CD8-positive, alpha-beta memory T cell (primary cell): ENCODE measurements around the gene CFD. TPM values are rescaled to one million over a fixed set of nuclear protein-coding genes. Genes with fewer than 3 reads are reported as not detected.

Experiments used
- CTCF ChIA-PET: fragments of 350-600 bp; sonication (Branson Sonifier 250); formaldehyde crosslinking; loops from one replicate; lab custom pipeline; 2021; ENCODE audit warnings: antibody characterized with exemption; lab: Charles Lee
- POLR2A ChIA-PET: fragments of 350-600 bp; sonication (Branson Sonifier 250); formaldehyde crosslinking; loops from one replicate; lab custom pipeline; 2021; ENCODE audit warnings: antibody characterized with exemption; lab: Charles Lee
- DNase-seq, 5 donors: peaks; one replicate each; pipeline versions ENCODE4 v3.0.0 to v3.0.0-alpha.2; 2020 to 2022; ENCODE audit warnings: mixed read lengths in 1 of 5
- H3K27ac ChIP-seq: one replicate; pipeline ENCODE4 v1.7.0; 2013; ENCODE audit warnings: low read depth, mild to moderate bottlenecking, low read length, moderate library complexity
- H3K27me3 ChIP-seq: 2 replicates; pipeline ENCODE4 v1.7.0; 2013; ENCODE audit warnings: low read length, mild to moderate bottlenecking; ENCODE audit not compliant: insufficient read depth, poor library complexity, severe bottlenecking
- H3K36me3 ChIP-seq: 2 replicates; pipeline ENCODE4 v1.7.0; 2013; ENCODE audit warnings: mild to moderate bottlenecking, low read length, moderate library complexity; ENCODE audit not compliant: insufficient read depth
- H3K4me1 ChIP-seq: 2 replicates; pipeline ENCODE4 v1.7.0; 2013; ENCODE audit warnings: mild to moderate bottlenecking, low read length, moderate library complexity; ENCODE audit not compliant: insufficient read depth
- H3K4me3 ChIP-seq: 2 replicates; pipeline ENCODE4 v1.7.0; 2013; ENCODE audit warnings: mild to moderate bottlenecking, low read length
- H3K9me3 ChIP-seq: 2 replicates; pipeline ENCODE4 v1.7.0; 2013; ENCODE audit warnings: mild to moderate bottlenecking, low read length
- H3K27ac Mint-ChIP-seq, 8 donors: one replicate each; pipeline ENCODE4 v1.8.0; 2020 to 2021; ENCODE audit warnings: mixed read lengths in 8 of 8, mild to moderate bottlenecking in 6 of 8, inconsistent platforms in 3 of 8, moderate library complexity in 3 of 8
- H3K27me3 Mint-ChIP-seq, 2 donors: one replicate each; pipeline ENCODE4 v1.8.0; 2020 to 2021; ENCODE audit warnings: mixed read lengths in 2 of 2, mild to moderate bottlenecking in 1 of 2, moderate library complexity in 1 of 2
- H3K36me3 Mint-ChIP-seq, 3 donors: one replicate each; pipeline ENCODE4 v1.8.0; 2020 to 2021; ENCODE audit warnings: mixed read lengths in 3 of 3, inconsistent platforms in 1 of 3, mild to moderate bottlenecking in 1 of 3
- H3K4me1 Mint-ChIP-seq, 3 donors: one replicate each; pipeline ENCODE4 v1.8.0; 2020 to 2021; ENCODE audit warnings: mixed read lengths in 3 of 3, inconsistent platforms in 1 of 3, mild to moderate bottlenecking in 1 of 3
- H3K4me3 Mint-ChIP-seq, 7 donors: one replicate each; pipeline ENCODE4 v1.8.0; 2020 to 2021; ENCODE audit warnings: mixed read lengths in 7 of 7, mild to moderate bottlenecking in 6 of 7, moderate library complexity in 4 of 7, inconsistent platforms in 2 of 7
- H3K9me3 Mint-ChIP-seq, 5 donors: one replicate each; pipeline ENCODE4 v1.8.0; 2020 to 2022; ENCODE audit warnings: mixed read lengths in 5 of 5, mild to moderate bottlenecking in 3 of 5, moderate library complexity in 2 of 5, inconsistent platforms in 1 of 5
- polyA plus RNA-seq: library from polyadenylated mRNA; unstranded; fragments of 300-500 nt; fragmentation: Illumina TruSeq; gene quantifications from one replicate; pipeline ENCODE4 v1.2.3, GENCODE V29; 2021
- total RNA-seq, 2 experiments: library from RNA; stranded (reverse); gene quantifications; one replicate each; pipeline ENCODE4 v1.2.3, GENCODE V29; 2021

Gene CFD
- total and polyA plus RNA-seq, 3 experiments from 2014 or later, result 0.89 to 6.9 (median 1.5) TPM

DNA sequence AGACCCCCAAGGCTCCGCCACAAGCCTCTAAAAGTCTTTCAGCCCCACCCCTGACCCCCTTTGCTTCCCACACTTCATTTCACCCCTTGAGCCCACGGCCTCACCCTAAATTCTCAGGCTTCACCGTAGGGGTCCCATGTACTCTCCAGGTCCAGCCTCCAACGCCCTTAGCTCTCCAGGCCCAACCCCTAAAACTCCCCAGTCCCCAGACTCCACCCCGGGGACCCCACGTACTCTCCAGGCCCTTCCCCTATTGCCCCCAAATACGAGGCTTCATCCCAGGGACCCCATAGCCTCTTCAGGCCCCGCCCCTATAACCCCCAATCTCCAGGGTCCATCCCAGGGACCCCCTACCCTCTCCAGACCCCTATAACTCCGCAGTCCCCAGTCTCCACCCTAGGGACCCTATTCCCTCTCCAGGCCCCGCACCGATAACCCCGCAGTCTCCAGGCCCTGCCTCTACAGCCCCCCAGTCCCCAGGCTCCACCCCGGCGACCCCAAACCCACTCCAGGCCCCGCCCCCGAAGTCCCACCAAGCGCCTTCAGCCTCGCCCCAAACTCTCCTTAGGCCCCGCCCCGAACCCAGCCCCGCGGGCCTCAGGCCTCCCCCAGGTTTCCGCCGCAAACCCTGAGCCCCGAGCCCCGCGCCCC, 32.9 kb downstream of the CFD start:
- Histone ChIP-seq H3K4me1 (peaks cover 12% of the 10 kb centered on the region), H3K4me3 (peak overlapping the region; percentile 74), H3K27ac (peak overlapping the region; percentile 69), H3K27me3 (no peaks in the 10 kb centered on the region), H3K9me3 (no peaks in the 10 kb centered on the region), H3K36me3 (peaks cover 10% of the 10 kb centered on the region)
- Mint-ChIP-seq H3K27me3 (peaks cover 0 to 5% of the 10 kb centered on the region in 2 donors), H3K4me1 (peaks cover 21 to 60% (median 22%) of the 10 kb centered on the region in 3 donors), H3K4me3 (peak overlapping the region; percentile 78 to 92 (median 83)), H3K27ac (peak overlapping the region; percentile 60 to 98 (median 84)), H3K36me3 (peaks cover 0 to 45% (median 3%) of the 10 kb centered on the region in 3 donors), H3K9me3 (peaks cover 0 to 2% (median 0%) of the 10 kb centered on the region in 5 donors)
- CTCF ChIA-PET, result interaction anchor here (1.0 to 2.7 kb wide), 8 partner anchors 10 to 121 kb away, joined by 3 to 26 read pairs (median 6); no protein-coding TSS in a partner anchor
- peak in 1 of 5 donors; percentile 72 for DNase-seq
- POLR2A ChIA-PET, result interaction anchor here (0.5 to 5.3 kb wide), 8 partner anchors 10 to 498 kb away, joined by 3 to 77 read pairs (median 9); partner anchors contain the start of gene CIRBP

DNA sequence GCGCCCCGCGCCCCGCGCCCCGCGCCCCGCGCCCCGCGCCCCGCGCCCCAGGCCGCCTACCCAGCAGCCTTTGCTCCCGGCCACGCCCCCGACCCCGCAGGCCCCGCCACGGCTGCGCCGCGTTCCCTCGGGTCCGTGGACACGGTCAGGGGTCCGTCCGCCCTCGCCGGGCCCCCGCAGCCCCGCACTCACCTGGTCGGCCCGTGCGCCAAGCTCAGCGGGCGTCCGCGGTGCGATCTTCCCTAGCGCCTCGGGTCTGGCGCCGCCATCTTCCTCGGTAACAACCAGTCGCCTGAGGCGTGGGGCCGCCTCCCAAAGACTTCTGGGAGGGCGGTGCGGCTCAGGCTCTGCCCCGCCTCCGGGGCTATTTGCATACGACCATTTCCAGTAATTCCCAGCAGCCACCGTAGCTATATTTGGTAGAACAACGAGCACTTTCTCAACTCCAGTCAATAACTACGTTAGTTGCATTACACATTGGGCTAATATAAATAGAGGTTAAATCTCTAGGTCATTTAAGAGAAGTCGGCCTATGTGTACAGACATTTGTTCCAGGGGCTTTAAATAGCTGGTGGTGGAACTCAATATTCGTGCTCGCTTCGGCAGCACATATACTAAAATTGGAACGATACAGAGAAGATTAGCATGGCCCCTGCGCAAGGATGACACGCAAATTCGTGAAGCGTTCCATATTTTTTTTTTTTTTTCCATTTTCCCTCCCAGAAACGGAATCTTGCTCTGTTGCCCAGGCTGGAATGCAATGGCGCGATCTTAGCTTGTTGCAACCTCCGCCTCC, 33.6 kb downstream of the CFD start, which contains the start of the genes MED16 and RNU6-9:
Gene MED16, minus strand, starts transcription at position 294 of the 796 bp plus-strand sequence. CDS start 2,056 bp downstream, outside the sequence.
Gene RNU6-9, plus strand, starts transcription at position 591 of the 796 bp plus-strand sequence.
- ChIA-PET CTCF (interaction anchor here (1.0 to 2.7 kb wide), 8 partner anchors 10 to 122 kb away, joined by 3 to 26 read pairs (median 6); no protein-coding TSS in a partner anchor), POLR2A (interaction anchor here (0.5 to 5.3 kb wide), 10 partner anchors 9 to 497 kb away, joined by 3 to 77 read pairs (median 8); partner anchors contain the start of gene CIRBP)
- H3K4me3 ChIP-seq, result peak within 1 kb of the TSS; percentile 74
- H3K36me3 ChIP-seq, result peaks cover 10% of the 10 kb centered on the region
- H3K4me3 Mint-ChIP-seq, result peak within 1 kb of the TSS; percentile 91 to 96 (median 92)
- peak within 1 kb of the TSS; percentile 98 to 100 (median 99) for H3K27ac Mint-ChIP-seq
- H3K27me3 ChIP-seq, result no peaks in the 10 kb centered on the region
- peak; percentile 88 to 95 (median 93) for DNase-seq
- H3K9me3 Mint-ChIP-seq, result peaks cover 0 to 2% (median 0%) of the 10 kb centered on the region in 5 donors
- H3K4me1 ChIP-seq, result peaks cover 8% of the 10 kb centered on the region
- peaks cover 20 to 56% (median 21%) of the 10 kb centered on the region in 3 donors for H3K4me1 Mint-ChIP-seq
- peaks cover 0 to 48% (median 3%) of the 10 kb centered on the region in 3 donors for H3K36me3 Mint-ChIP-seq
- peaks cover 0 to 5% of the 10 kb centered on the region in 2 donors for H3K27me3 Mint-ChIP-seq
- no peaks in the 10 kb centered on the region for H3K9me3 ChIP-seq
- peak within 1 kb of the TSS; percentile 86 for H3K27ac ChIP-seq

DNA sequence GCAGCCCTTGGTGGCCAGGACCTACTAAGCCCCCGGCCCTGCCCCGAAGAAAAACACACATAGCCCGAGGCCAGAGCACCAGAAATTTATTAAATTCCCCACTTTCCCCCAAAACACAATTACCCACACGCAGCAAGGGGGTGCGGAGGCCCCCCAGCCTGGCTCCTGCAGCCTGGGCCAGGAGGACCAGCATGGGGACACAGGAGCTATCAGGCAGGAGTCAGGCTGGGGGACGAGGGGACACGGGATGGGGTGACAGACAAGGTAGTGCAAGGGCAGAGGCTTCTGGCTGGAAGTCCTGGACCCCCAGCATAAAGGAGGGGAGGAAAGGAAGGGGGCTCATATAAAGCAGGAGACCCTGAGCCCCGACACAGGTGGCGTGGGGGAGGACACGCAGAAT, 37.0 kb downstream of the CFD start:
- H3K27ac ChIP-seq, result no peak overlapping the region
- peaks cover 0 to 5% of the 10 kb centered on the region in 2 donors for H3K27me3 Mint-ChIP-seq
- no peak overlapping the region for H3K4me3 Mint-ChIP-seq
- no peak for DNase-seq
- ChIA-PET POLR2A (interaction anchor here (5.3 kb wide), 1 partner anchor 11 kb away, joined by 77 read pairs; no protein-coding TSS in a partner anchor), CTCF (interaction anchor here (0.7 to 1.5 kb wide), 6 partner anchors 8 to 105 kb away, joined by 3 to 4 read pairs (median 3); no protein-coding TSS in a partner anchor)
- peak overlapping the region in 3 of 8 donors; percentile 47 to 84 (median 76) for H3K27ac Mint-ChIP-seq
- H3K4me1 ChIP-seq, result peaks cover 16% of the 10 kb centered on the region
- peaks cover 10 to 38% (median 16%) of the 10 kb centered on the region in 3 donors for H3K4me1 Mint-ChIP-seq
- H3K27me3 ChIP-seq, result no peaks in the 10 kb centered on the region
- H3K9me3 Mint-ChIP-seq, result peaks cover 0 to 2% (median 0%) of the 10 kb centered on the region in 5 donors
- H3K36me3 ChIP-seq, result no peaks in the 10 kb centered on the region
- peaks cover 0 to 48% (median 3%) of the 10 kb centered on the region in 3 donors for H3K36me3 Mint-ChIP-seq
- H3K9me3 ChIP-seq, result no peaks in the 10 kb centered on the region
- H3K4me3 ChIP-seq, result no peak overlapping the region

DNA sequence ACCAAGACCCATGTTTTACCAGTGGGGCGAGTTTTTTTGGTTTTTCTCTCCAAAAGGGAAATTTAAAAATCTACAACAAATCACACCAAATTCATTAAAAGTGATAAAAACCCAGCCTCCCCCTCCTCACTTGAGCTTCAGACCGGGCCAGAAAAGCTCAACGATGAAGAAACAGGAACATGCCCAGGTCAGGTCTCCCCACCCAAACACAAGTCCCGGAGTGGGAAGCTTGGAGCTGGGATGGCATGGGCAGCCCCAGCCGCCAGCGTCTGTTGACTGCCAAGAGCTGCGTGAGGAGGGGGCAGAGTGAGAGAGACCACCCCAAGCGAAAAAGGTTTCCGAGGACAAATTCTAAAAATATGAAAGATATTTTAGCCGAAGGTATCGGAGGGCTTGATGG, 37.5 kb downstream of the CFD start:
- H3K27me3 ChIP-seq, result no peaks in the 10 kb centered on the region
- no peak overlapping the region for H3K27ac ChIP-seq
- H3K4me3 Mint-ChIP-seq, result no peak overlapping the region
- ChIA-PET CTCF (interaction anchor here (0.7 to 1.0 kb wide), 3 partner anchors 9 to 33 kb away, joined by 3 read pairs; no protein-coding TSS in a partner anchor), POLR2A (interaction anchor here (1.4 to 5.3 kb wide), 2 partner anchors 9 to 11 kb away, joined by 5 to 77 read pairs; no protein-coding TSS in a partner anchor)
- peaks cover 0 to 53% (median 3%) of the 10 kb centered on the region in 3 donors for H3K36me3 Mint-ChIP-seq
- H3K4me3 ChIP-seq, result no peak overlapping the region
- no peaks in the 10 kb centered on the region for H3K36me3 ChIP-seq
- H3K9me3 ChIP-seq, result no peaks in the 10 kb centered on the region
- H3K4me1 ChIP-seq, result peaks cover 15% of the 10 kb centered on the region
- peaks cover 11 to 40% (median 16%) of the 10 kb centered on the region in 3 donors for H3K4me1 Mint-ChIP-seq
- peak overlapping the region in 2 of 8 donors; percentile 66 to 76 for H3K27ac Mint-ChIP-seq
- peaks cover 0 to 2% (median 0%) of the 10 kb centered on the region in 5 donors for H3K9me3 Mint-ChIP-seq
- peaks cover 0 to 5% of the 10 kb centered on the region in 2 donors for H3K27me3 Mint-ChIP-seq
- DNase-seq, result no peak

DNA sequence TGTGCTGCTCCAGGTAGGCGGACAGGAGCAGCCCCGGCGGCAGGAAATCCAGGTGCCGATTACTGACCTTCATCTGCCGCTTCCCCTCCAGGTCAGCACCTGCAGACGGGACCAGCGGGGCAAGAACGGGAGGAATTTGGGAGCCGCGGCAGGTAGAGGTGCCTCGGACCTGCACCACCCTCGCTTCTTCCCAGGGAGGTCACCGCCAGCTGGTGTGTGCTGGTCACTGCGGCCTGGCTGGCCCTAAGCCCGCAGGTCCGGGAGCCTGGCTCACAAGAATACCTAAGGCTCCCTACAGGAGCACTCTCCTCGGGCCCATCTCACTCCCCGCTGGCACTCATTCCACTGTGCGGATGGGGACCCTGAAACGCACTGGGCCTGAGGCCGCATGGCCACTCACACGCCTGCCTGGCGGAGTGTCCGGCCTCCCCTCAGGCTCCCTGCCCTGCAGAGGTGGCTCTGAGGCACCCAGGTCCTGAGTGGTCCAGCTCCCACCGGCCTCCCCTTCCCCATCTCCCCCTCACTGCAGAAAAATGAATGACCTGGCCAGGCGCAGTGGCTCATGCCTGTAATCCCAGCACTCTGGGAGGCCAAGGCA, 38.1 kb downstream of the CFD start:
- peaks cover 0 to 2% (median 0%) of the 10 kb centered on the region in 5 donors for H3K9me3 Mint-ChIP-seq
- CTCF ChIA-PET, result interaction anchor here (1.0 to 1.9 kb wide), 3 partner anchors 10 to 12 kb away, joined by 3 to 6 read pairs (median 4); no protein-coding TSS in a partner anchor
- no peaks in the 10 kb centered on the region for H3K36me3 ChIP-seq

DNA sequence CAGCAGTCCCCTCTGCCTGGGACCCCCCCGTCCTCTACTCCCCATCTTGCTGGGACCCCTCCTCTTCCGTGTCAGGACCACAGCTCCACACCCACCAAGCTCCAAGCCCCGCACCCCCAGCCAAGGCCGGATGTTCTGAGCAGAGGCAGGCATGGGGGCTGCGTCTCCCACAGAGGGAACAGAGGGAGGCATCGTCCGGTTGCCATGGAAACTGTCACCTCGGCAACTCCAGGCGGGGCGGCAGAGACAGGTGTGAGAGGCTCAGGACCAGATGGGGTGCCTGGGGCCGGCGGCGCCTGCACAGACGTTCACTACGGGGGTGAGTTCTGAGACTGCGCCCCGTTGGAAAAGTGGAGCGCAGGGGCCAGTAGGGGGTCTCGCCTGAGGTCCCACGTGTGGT, 39.2 kb downstream of the CFD start:
- Mint-ChIP-seq H3K9me3 (no peaks in the 10 kb centered on the region), H3K36me3 (peaks cover 0 to 53% (median 3%) of the 10 kb centered on the region in 3 donors), H3K4me3 (no peak overlapping the region), H3K27ac (peak overlapping the region in 2 of 8 donors; percentile 72 to 73), H3K4me1 (peaks cover 7 to 35% (median 8%) of the 10 kb centered on the region in 3 donors), H3K27me3 (no peaks in the 10 kb centered on the region)
- Histone ChIP-seq H3K4me1 (peaks cover 12% of the 10 kb centered on the region), H3K36me3 (no peaks in the 10 kb centered on the region), H3K27me3 (no peaks in the 10 kb centered on the region), H3K27ac (no peak overlapping the region), H3K9me3 (no peaks in the 10 kb centered on the region), H3K4me3 (no peak overlapping the region)
- POLR2A ChIA-PET, result interaction anchor here (0.8 to 1.4 kb wide), 3 partner anchors 8 to 16 kb away, joined by 4 to 5 read pairs (median 4); no protein-coding TSS in a partner anchor
- DNase-seq, result peak in 3 of 5 donors; percentile 44 to 73 (median 62)
- CTCF ChIA-PET, result interaction anchor here (1.0 to 1.9 kb wide), 3 partner anchors 9 to 35 kb away, joined by 3 to 6 read pairs (median 4); no protein-coding TSS in a partner anchor

More for the DNA sequence above, 38.1 kb downstream of the CFD start:
- no peak overlapping the region for H3K4me3 Mint-ChIP-seq
- no peak overlapping the region for H3K27ac ChIP-seq
- H3K27ac Mint-ChIP-seq, result no peak overlapping the region
- H3K4me1 Mint-ChIP-seq, result peaks cover 13 to 40% (median 16%) of the 10 kb centered on the region in 3 donors
- DNase-seq, result no peak
- peaks cover 12% of the 10 kb centered on the region for H3K4me1 ChIP-seq
- no peaks in the 10 kb centered on the region for H3K27me3 ChIP-seq
- no peak overlapping the region for H3K4me3 ChIP-seq
- H3K27me3 Mint-ChIP-seq, result peaks cover 0 to 5% of the 10 kb centered on the region in 2 donors
- peaks cover 0 to 56% (median 3%) of the 10 kb centered on the region in 3 donors for H3K36me3 Mint-ChIP-seq
- POLR2A ChIA-PET, result interaction anchor here (1.4 kb wide), 1 partner anchor 9 kb away, joined by 5 read pairs; no protein-coding TSS in a partner anchor
- H3K9me3 ChIP-seq, result no peaks in the 10 kb centered on the region
